HG03045 (cell line): ENCODE results near the gene BTG1.

Experiments
- ATAC-seq: cut with Tn5 transposase; IDR thresholded peaks from one replicate; pipeline ENCODE4 v1.9.1; 2021; ENCODE audit warnings: mild to moderate bottlenecking, moderate library complexity; ENCODE audit not compliant: unreplicated experiment

The BTG1 gene, protein sequence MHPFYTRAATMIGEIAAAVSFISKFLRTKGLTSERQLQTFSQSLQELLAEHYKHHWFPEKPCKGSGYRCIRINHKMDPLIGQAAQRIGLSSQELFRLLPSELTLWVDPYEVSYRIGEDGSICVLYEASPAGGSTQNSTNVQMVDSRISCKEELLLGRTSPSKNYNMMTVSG

DNA sequence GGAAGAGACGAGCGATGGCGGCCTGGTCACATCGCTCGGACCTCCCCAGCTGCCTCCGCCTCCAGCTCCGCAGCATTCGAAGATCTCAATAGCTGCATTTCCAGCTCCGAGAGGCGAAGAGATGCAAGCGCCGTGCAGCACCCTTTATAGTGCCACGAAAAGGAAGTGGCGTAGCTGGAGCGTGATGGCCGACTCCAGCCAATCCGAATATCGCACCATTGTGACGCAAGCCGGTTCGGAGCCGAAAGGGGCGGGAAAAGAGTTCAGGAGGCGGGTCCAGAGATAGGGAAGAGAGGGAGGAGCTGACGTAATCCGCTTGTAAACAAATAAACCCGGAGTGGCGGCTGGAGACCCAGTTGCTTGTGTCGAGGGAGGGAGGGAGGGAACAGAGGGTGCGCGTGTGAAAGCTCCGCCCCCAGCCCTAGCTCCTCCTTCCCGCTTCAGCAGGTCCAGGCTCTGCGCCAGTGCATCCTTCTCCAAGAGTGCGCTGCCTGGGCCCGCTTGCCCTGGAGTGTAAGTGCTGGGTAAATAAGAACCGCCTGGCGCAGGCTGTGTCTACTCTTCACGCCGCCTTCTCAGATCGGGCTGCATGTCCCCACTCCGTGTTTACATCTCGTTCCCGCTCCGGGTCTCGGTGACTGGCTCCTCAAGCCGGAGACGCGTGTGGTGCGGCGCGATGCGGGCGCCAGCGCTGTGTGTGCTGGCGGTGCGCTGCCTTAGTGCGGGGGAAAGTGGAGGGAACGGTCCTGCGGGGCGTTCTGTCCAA is at the start of gene BTG1:
Gene BTG1, minus strand, starts transcription at position 116 of the 766 bp plus-strand sequence. CDS start 311 bp downstream, outside the sequence.
- peak; percentile 75 for ATAC-seq

DNA sequence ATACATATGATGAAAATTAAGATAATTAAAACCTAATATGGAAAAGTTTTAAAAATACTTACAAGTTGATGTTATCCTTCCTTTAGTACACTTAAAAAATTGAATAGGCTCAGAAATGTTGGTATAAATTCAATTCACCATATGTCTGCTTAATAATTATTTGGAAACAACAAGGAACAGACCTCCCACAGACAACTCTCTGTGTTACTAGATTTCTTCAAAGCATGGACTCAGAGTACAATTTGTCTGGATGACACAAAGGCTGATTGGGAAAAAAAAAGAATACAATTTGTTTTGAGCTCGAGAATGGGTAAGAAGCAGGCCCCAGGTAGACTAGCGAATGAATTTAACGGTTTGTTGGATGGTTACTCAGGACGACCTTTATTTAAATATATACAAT is 48.9 kb upstream of the BTG1 start:
- ATAC-seq, result no peak

DNA sequence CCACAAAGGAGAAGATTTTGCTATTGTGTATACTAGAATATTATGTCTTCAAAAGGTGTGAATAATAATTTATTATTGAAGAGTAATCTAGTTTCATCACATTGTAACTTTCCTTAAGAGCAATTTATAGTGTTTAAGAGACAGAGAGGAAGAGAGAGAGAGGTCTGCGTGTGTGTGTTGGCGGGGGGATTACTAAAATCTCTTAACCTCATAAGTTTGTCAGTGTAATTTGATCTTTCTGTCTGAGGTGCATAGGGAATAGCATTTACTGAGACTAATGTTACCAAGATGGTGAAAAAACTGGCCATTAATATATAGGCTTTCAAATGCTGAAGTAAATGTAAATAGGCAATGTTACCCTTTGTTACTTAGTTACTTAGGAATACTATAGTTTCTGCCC is 48.2 kb upstream of the BTG1 start:
- ATAC-seq, result no peak

DNA sequence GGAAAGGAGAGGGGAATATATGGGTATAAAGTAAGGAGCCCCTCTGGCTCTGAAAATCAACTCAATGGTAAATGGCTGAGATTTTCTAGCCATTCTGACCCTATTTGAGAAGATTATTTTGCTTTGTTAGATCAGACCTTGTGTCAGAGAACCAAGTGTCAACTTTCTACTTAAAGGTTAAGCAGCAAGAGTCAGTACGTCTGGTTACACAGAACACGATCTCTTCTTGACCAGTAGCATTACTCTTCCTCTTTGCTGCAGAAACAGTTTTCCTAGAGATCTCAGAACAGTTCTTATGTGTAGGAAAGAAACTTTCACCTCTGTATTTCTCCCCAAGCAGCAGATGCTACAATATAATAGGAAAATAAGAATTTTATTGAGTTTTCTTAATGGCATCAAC is 47.4 kb upstream of the BTG1 start:
- ATAC-seq, result no peak

DNA sequence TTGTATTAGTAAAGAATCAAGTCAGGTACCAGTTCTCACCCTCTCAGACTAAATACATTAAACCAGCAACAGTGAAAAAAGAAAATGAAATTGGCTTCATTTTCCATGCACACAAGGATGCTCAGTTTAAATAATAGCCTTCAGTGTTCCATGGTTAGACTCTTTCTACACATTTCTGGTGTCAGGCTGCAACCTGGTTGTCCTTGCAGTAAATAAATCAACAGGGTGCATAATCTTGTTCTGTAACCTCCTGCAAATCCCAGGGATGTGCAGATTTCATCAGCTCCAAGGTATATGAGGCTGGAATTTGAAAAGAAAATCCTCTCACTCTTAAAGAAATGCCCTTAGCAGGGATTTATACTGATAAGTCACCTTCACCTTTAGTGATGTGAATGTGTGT is 46.7 kb upstream of the BTG1 start:
- no peak for ATAC-seq

DNA sequence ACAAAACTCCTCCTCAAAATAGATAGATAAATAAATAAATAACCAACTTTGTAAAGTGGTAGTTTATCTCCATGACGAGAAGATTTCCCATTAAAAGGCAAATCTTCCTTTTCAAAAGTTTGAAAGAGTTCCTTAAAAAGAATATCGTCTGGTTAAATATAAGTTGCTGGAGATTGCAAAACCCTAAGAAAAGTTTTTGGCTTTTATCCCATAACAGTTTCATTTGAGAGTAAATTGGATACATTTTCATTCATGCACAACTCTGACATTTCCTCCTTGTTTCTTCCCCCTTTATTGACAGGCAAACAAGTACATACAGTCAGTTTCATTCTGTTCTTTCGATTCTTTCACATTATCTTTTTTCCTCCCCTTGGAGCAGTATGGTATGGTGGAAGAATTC is 45.4 kb upstream of the BTG1 start:
- no peak for ATAC-seq

DNA sequence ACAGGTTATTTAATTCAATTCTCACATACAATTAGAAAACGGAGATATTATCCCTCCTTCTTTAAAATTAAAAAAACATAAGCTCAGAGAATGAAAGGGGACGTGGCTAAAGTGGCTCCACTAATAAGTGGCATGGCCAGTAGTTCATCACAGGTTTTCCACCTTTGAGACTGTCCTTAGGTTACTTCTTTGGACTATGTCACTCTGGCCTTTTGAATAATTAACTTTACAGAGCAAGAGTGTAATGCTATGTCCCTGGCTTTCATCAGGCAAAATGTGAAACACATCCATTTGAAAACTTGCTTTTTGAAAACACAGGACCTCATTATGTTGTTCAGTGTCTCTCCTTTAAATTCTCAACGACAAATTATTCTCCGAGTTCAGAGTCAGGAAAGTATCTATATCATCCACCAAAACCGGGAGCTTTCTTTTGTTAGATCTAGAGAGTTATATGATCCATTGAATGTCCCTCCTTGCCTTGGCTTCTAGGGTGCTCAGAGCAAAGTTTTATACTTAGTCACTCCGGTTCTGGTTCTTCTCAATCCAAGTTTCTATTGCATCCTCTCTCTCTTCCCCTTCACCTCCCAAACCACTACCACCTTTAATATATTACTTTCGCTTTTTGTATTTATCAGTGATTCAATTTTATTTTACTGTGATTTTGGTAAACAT is 43.0 kb upstream of the BTG1 start:
- ATAC-seq, result no peak

DNA sequence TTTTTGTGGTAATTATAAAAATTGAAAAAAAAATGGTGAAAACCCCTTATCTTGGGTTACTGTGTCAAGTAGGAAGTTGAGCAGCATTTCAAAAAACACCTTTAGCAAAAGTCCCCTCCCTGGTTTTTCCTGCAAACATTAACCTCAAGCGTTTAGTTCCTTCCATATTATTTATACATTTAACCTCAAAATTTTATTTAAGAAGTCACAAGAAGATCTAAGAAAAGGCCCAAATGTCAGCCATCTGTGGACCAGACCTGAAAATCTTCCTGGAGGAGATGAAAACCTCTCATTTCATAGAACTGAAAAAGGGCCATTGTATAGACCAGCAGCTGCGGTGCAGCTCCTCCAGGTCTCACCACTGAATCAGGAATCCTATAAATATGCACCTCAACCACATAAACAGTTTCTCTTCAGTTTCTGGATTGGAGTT is 40.4 kb upstream of the BTG1 start:
- no peak for ATAC-seq

DNA sequence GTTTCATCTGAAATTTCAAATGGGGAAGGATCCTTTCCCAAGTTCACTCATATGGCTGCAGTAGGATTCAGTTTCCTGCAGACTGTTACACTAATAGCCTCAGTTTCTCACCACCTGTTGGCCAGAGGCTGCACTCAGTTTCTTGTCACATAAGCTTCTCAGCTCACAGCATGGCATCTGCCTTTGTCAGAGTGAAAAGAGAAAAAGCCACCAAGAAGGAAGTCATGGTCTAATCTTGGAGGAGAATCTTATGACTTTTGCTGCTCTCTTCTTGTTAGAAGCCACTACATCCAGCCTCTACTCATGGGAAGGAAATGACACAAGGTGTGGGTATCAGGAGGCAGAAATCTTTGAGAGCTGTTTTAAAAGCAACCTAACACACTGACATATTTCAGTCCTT is 39.4 kb upstream of the BTG1 start:
- ATAC-seq, result peak; percentile 75

DNA sequence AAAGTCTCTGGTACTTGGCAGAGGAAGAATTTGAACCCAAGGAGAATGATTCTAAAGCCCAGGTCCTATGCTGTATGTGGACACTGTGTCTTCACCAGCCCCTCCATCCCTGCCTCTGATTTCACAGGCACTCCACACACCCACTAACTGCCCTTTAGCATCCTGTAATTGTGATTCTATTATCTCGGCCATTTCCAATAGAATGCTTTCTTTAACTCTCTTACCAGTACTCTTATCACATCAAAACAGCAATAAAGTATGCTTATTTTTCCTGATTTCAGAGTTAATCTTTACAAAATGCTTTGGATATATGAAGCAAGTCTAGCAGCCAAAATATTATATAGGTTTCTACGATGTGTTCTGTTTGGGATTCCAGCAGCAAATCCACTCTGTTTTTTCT is 37.9 kb upstream of the BTG1 start:
- ATAC-seq, result no peak

DNA sequence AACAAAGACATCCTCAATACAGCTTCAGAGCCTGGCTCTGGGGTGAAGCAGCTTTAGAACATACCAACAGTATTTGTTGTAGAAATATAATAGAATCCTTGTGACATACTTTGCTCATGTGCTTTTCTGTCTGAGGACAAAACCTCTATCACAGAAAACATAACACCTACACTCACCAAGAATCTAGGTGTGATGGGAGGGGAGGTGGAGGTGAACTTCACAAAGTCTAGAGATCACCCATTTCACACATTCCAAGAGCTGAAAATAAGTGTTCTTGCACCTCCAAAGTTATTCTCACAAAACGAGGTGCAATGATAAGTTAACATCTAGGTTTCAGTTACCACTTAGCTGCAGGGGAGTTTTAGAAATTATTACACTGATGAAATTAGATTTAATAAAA is 32.7 kb upstream of the BTG1 start:
- ATAC-seq, result no peak

DNA sequence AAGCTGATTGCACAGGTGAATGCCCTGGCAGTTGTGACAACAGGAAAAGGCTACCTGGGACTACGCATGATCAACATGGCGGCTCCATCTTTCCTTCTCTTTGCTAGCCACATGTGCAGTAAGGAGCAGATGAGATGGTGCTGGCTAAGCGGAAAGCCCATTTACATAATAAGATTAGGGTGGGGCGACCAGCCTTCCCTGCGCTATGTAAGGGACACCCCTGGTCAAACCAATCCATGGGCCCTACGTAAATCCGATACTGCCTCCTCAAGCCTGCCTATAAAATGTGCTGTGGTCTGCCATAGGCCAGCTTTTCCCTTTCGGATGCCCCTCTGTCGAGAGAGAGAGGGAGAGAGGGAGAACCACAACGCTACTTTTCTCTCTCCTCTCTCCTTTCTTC is 31.0 kb upstream of the BTG1 start:
- no peak for ATAC-seq

DNA sequence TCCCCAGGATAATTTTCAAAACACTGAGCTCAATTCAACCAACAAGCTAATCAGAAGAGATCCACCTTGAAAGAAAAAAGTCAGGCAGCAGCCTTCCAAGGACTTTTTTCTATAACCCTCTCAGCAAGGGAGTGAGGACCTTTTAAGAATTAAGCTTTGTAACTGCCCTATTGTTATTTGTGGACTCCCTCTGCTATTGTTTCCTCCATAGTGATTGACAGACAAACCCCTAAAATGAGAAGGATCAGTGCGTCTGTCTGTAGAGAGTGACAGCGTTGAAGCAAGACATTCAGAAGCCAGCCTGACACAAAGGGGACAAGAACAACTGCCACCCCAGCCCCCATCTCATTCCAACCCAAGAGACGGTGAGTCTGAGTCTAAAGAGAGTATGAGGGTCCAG is 30.3 kb upstream of the BTG1 start:
- ATAC-seq, result no peak

DNA sequence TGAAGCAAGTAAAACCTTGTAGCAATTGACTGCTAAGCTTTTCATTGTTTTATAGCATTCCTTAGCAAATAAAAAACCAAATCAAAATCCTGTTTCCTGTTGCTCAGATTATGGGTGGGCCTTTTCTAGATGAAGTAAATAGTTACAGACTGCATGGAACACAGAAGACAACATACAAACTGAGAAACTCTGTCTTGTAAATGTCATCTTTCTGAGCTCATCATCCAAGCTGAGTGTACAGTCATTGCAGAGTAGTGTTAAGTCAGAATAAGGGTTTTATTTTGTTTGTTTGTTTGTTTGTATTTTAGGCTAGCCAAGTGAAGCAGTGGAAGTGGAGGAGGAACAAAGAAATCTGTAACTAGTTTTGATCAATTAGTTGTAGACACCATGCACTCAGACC is 24.4 kb upstream of the BTG1 start:
- no peak for ATAC-seq

DNA sequence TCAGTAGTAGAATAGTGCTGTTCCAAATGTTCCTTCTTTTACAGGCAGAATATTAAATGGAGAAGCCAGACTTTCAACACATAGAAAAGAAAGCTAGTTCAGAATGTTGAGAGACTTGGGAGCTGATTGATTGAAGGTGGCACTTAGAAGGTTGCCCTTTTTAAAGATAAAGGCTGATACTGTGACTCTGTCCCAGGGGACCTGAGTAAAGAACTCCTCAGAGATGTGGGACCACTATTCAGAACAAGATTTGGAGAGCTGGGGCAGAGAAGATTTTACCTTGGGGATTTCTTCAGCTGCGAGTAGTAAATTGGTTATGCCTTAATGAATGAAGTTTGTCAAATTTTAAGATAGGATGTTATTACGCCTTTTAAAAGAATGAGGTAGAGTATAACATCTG is 21.4 kb upstream of the BTG1 start:
- ATAC-seq, result no peak

DNA sequence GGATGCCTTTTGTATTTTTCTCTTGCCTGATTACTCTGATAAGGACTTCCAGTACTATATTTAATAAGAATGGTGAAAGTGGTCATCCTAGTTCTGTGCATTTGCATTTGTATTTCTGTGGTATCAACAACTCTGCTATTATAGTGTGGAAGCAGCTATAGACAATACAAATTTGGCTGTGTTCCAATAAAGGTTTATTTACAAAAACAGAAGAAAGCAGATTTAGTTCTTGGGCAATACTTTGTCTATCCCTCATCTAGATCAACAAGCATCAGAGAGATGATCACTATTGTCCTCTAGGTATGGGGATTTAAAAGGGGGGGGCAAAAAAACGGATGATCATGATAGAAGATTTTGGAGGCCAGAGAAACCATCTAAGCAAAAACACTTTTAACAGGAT is 19.1 kb upstream of the BTG1 start:
- no peak for ATAC-seq

DNA sequence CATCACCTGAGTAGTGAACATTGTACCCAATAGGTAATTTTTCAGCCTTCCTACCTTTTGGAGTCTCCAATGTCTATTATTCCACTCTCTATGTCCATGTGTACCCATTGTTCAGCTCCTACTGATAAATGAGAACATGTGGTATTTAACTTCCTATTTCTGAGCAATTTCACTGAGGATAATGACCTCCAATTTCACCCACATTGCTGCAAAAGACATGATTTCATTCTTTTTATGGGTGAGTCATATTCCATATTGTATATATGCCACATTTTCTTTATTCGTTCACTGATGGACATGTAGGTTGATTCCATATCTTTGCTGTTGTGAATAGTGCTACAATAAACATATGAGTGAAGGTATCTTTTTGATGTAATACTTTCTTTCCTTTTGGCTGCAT is 16.4 kb upstream of the BTG1 start:
- no peak for ATAC-seq

DNA sequence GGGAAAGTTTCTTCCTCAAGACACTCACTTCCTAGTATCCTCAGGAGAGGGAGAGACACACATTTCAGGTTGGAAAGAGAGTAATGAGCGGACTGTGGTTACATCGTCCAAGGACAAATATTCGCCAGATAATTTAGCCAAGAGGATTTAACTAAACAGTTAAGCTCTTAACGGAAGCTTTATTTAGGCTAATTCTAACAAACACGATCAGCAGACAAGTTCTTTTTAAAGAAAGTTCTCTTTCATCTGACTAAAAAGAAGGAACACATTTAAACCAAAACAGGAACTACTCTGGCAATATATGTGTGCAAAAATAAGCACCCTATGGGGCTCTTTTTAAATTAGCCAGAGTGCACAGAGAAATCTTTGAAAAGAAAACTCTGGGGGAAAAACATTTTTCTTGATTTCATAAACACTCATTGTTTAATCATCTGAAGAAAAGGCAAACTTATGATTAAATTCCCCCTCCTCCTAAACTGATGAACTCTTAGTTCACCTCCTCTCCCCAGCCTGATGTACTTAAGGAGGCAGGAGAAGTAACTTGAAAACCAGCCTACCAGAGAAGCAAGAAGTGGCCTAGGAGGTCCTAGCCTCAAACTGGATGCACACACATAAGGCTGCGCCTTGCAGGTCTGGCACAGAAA is 13.3 kb upstream of the BTG1 start:
- no peak for ATAC-seq

DNA sequence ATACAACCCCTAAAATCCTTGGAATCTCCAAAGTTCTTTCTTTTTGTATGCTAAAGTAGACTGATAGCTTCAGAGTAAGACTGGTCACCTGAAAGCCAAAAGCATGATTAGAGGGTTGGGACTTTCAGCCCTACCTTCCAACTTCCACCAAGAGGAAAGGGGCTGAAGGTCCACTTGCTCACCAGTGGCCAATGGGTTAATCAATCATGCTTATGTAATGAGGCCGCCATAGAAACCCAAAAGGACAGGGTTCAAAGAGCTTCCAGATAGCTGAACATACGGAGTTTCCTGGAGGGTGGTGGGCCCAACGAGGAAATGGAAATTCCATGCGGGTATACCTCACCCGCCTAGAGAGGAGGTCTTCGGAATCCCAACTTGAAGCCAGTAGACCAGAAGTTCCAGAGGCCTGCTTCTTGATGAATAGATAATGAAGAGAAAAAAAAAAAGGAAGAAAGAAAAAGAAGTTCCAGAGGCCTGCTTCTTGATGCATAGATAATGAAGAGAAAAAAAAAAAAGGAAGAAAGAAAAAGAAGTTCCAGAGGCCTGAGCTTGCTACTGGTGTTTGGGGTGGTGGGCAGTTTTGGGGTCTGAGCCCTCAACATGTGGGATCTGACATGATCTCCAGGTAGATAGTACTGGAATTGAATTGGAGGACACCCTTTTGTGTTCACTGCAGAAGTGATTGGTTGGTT is 11.2 kb upstream of the BTG1 start:
- ATAC-seq, result no peak

DNA sequence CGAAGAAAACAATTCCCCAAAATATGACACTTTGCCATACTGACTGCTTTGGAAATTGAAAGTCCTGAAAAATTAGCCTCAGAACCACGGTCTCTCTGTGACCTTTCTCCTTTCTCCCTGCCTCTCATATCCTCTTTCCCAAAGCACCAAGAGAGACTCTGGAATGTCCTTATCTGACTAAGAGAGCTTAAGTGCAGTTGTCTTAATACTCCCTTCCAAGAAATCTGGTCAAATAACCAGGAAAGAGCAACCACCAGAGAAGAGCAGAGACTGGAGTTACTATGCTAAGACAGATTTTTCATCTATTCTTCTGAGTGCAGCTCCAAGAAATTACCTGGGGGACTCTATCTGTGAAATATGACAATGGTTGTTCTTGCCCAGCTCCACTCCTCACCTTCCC is 10.5 kb upstream of the BTG1 start:
- no peak for ATAC-seq

DNA sequence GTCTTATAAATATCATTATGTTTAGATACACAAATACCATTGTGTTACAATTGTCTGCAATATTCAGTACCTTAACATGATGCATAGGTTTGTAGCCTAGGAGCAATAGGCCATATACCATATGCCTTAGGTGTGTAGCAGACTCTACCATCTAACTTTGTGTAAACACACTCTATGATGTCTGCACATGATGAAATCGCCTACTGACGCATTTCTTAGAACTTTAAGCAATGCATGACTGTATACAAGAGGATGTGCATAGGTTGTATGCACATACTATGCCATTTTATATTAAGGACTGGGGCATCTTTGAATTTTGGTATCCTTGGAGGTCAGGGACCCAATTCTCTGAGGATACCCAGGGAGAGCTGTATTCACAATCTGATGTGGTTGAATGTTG is 10.1 kb upstream of the BTG1 start:
- no peak for ATAC-seq
